ENCODE measurements around the gene SMG5.

SMG5 gene

GRCh38 chr1:156281693-156282478, 739 bp downstream of the SMG5 start:
- peak in 1 of 3 experiments; percentile 32 for DNase-seq (ENCODE audit: low read depth in 3 of 3)

DNA sequence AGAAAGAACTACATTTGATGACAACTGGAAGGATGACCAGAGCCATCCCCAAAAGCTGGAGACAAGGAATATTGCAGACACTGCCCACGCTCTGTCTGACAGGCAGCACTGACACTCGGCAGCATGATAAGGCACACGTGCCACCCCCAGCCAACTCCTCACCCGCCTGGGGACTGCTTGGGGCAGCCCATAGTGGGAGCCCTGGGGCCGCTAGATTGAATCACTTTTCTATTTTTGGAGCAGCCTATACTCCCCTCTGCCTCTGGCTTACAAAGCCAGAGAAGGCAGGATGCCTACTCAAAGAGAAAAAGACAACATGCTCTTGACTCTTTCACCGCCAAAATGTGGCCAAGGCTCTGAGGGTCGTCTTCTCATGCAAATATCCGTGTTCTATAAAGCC, 1.3 kb downstream of the SMG5 start:
- peak in 2 of 3 experiments; percentile 15 to 51 for DNase-seq (ENCODE audit: low read depth in 3 of 3)

- DNase-seq (ENCODE audit: low read depth in 3 of 3) = no peak
Measured at GRCh38 chr1:156279837-156280236, 2.8 kb downstream of the SMG5 start.

- DNase-seq (ENCODE audit: low read depth in 3 of 3) = no peak
Measured at GRCh38 chr1:156276966-156277381, 5.7 kb downstream of the SMG5 start.

DNA sequence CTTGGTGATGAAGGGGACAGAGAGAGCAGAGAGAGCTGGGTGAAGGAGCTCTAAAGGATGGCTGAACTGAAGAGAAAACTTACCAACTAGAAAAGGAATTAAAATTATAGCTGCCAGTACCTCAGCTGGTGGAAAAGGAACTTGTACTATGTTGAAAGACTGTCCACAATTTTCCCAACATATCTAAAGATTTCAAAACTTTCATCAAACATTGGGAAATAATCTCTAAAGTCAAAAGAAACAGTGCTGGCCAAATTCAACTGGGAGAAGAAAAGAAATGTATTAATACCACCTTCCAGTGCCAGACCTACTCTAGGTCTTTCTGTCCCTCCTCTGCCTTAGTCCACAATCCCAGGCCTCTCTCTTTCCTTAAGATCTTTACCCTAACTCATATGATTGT, 6.1 kb downstream of the SMG5 start:
- no peak for DNase-seq (ENCODE audit: low read depth in 3 of 3)

- DNase-seq (ENCODE audit: low read depth in 3 of 3) = no peak
Measured at GRCh38 chr1:156270314-156270713, 12.3 kb downstream of the SMG5 start.

DNA sequence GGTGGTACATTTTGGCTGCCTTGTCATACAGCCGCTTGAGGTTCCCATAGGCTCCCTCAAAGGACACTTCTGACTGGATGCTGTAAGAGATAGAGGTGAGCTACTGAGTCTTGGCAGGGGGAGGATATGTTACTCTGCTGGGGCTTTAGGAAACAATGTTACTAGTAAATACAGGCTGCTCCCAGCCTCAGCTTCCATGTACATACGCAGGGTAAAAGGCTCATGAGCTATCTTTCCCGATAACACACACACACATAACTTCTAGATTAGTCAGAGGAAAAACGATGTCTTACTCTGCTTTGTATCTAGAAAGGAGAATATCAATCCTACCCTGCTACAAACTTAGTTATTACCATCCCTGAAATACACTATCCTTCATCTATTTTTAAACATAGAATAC, 14.3 kb downstream of the SMG5 start:
- no peak for DNase-seq (ENCODE audit: low read depth in 3 of 3)

DNA sequence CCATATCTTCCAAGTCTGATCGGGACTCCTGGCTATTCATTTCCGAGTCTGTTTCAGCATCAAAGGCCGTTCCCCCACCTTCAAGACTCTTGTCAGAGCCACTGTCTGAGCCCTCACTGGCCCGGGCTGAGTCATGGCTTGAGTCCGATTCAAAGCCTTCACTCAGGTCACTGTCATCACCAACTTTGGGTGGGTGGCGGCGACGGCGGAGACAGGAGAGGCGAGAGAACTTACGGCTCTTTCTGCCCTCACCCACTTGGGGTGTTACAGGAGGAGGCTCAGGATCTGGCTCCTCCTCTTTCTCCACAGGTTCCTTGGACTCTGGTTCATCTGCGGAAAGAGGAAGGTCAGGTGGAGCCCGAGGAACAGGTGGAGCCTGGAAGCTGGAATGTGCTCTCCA, 16.6 kb downstream of the SMG5 start:
- DNase-seq (ENCODE audit: low read depth in 3 of 3) = no peak

DNA sequence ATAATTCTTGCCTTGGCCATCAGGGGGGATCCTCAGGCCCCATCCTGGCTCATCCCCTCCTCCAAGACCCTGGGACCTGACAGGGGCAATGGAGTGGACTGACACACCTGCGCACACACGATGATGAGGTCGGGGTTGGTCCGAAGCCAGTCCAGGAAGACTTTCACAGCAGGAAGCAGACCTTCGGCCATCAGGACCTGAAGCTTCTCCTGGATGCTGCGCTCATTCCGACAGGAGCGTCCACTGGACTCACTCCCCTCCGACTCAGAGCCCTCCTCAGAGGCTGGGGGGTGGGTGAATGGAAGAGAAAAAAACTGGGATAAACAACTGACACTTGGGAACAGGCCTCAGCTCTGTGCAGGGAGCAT, 19.4 kb downstream of the SMG5 start:
- no peak for DNase-seq (ENCODE audit: low read depth in 3 of 3)

DNA sequence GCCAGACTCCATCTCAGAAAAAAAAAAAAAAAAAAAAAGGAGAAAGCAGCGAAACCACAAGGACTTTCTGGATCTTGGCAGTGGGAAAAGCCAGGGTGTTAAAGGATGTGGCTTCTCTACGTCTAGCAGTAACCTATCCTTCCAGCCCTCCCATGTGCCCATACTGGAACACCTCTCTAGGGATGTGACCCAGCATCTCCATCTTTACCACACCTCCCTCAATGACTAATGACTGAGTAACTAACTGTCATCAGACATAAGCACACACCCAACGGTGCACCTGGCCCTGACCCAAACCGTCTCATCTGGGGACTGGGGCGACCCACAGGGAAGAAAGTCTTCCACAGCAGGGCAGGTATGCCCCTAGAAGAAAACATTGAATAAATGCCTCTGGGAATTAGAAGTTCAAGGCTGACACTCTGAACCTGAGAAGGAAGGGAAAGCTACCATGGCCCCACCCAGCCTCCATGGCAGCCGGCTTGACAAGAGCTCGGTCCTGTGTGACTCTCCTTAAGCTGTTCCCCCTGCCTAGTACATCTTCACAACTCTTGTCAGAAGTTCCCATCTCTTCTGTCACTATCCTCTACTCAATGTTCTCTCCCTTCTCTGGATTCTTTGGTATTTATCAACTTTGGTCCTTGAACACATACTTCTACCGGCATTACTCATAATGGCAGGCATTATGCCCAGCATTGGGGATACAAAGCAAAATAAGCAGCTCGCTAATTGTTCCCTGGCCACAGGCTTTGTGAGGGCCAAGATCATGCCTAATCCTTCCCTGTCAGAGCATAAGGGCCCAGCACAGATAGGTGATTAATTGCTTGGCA, 20.0 kb downstream of the SMG5 start:
- no peak for DNase-seq (ENCODE audit: low read depth in 3 of 3)

DNA sequence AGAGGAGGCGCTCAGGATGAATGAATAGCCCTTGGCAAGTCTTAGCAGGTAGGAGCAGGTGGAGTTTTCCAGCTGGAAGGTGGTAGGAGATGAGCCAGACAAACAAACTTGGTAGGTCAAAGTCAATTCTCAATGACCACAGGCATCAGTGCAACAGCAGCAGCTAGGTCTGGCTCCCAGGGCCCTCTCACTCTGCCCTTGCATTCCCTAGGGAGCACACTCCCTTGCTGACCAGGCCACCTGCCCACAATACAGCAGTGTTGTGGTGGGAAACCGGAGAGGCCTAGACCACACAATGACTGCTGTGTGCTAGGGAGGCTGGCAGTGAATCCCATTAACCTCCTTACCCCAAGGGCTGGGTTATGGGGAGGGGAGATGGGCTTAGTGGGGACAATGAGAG, 21.7 kb downstream of the SMG5 start:
- DNase-seq (ENCODE audit: low read depth in 3 of 3) = no peak

- DNase-seq (ENCODE audit: low read depth in 3 of 3) = no peak
Measured at GRCh38 chr1:156259805-156260204, 22.8 kb downstream of the SMG5 start.

DNA sequence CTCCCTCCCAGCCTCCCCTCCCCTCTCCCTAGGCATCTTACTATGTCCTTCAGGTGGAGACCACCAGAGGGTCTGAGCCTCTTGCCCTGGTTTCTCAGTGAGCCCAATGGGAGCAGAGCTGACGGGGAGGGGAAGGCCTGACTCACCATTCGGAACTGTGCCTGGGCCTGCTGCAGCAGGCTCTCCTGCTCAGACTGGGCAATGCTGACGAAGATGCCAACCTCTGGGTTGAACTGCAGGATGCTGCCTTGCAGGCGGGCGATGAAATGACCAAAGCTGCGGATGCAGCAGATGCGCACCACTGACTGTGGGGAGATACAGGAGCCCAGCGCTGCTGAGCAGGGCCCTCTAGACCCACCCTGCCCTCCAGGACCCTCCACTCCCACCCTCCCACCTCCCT, 23.8 kb downstream of the SMG5 start:
- DNase-seq (ENCODE audit: low read depth in 3 of 3) = no peak

- no peak for DNase-seq (ENCODE audit: low read depth in 3 of 3)
Measured at GRCh38 chr1:156257711-156258110, 24.9 kb downstream of the SMG5 start.

GRCh38 chr1:156253634-156254033, 29.0 kb downstream of the SMG5 start:
- DNase-seq (ENCODE audit: low read depth in 3 of 3) = no peak

- no peak for DNase-seq (ENCODE audit: low read depth in 3 of 3)
Measured at GRCh38 chr1:156251527-156251926, 31.1 kb downstream of the SMG5 start.

DNA sequence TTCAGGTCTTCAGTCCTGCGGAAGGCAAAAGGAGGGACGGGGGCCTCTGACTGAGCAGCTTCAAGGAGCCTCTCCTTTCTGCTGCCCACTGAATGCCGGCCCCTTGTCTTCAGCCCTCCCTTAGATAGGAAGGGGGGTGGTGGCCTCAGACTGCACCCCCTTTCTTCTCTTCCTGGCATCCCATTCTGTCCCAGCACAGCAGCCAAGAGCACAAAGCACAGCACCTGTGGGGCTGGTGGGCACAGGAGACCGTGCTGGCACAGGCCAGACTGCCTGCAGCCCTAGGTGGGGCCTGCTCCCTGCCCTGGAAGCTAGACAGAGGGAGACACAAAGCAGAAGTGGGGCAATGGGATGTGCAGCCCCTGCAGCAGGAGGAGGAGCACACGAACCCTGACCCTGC, 33.0 kb downstream of the SMG5 start:
- no peak for DNase-seq (ENCODE audit: low read depth in 3 of 3)

GRCh38 chr1:156248323-156248683, 34.3 kb downstream of the SMG5 start:
- DNase-seq (ENCODE audit: low read depth in 3 of 3) = no peak

- DNase-seq (ENCODE audit: low read depth in 3 of 3) = no peak
Measured at GRCh38 chr1:156247460-156248322, 34.9 kb downstream of the SMG5 start, which contains the start of gene PAQR6. Gene PAQR6, minus strand, starts transcription at chr1:156248056. Its CDS starts 1,325 bp downstream, at chr1:156246731.

DNA sequence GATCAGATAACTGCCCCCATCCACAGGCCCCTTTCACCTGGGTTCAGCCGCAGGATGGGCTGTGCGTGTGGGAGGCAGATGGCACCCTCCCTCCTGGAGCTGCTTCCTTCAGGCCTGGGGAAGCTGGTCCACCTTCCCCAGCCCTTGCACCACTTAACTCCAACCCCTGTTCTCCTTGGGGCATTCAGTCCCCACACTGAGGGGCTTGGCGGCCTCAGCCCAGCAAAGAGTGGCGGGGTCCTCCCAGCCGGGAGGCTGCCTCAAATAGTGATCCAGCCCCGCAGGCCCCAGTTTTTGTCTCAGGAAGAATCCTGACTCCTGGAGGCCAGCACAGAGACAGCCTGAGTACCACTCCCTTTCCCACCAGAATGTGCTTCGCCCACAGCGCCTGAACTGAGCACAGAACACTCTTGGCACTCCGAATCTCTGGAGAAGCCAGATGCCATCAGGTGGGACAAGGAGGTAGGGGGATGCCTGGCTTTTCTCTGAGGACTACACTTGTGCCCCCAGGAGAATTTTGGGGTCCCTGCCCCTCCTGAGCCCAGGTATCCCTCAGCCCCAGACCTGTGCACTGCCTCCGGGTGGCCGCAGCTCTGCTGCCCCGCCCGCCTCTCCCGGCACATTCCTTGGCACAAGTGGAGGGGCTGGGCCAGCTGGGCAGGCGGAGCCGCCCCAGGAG, 35.7 kb downstream of the SMG5 start:
- DNase-seq (ENCODE audit: low read depth in 3 of 3) = no peak

- no peak for DNase-seq (ENCODE audit: low read depth in 3 of 3)
Measured at GRCh38 chr1:156246241-156246780, 36.3 kb downstream of the SMG5 start.
